HUDEP-2 (cell line): ENCODE measurements around the gene GCAT.

Source experiments
- DNase-seq, 76 experiments: peaks; one replicate each; lab custom pipeline; 2025; ENCODE audit not compliant: unreplicated experiment in 76 of 76; lab: John Stamatoyannopoulos, UW

The GCAT gene

GRCh38 chr22:37831472-37831871 is 23.7 kb downstream of the GCAT start:
- DNase-seq = no peak

DNA sequence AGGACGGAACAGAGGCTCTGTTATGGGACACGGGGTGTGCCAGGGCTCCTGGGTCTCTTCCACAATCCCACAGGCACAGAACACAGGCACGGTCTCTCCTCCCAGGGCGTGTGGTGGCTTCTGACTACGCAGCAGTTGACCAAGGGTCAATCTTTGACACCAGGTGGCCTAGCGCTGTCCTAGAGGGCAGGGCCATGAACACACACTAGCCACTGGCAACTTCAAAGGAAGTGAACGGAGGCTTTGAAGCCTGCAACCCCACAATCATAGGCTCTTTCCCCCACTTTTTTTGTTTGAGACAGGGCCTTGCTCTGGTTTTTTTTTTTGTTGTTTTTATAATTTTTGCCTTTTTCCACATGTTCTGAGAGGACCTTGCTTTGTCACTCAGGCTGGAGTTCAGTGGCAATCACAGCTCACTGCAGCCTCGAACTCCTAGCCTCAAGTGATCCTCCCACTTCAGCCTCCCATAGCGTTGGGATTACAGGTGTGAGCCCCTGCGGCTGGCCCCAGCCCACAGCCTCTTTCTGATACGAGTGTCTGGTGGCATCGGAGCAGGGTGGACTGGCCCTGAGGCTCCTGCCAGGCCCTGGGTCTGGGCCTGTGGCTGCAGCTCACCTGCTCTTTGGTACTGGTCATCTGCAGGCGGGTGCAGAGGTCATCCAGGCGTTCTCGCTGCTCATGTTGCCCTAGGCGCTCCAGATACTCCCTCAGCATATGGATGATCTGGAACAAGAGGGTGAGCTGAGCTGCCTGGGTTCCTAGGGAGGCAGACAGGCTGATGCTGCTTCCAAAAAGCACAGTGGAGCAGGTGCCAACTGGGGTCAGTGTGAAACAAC is 24.5 kb downstream of the GCAT start:
- DNase-seq = no peak

DNA sequence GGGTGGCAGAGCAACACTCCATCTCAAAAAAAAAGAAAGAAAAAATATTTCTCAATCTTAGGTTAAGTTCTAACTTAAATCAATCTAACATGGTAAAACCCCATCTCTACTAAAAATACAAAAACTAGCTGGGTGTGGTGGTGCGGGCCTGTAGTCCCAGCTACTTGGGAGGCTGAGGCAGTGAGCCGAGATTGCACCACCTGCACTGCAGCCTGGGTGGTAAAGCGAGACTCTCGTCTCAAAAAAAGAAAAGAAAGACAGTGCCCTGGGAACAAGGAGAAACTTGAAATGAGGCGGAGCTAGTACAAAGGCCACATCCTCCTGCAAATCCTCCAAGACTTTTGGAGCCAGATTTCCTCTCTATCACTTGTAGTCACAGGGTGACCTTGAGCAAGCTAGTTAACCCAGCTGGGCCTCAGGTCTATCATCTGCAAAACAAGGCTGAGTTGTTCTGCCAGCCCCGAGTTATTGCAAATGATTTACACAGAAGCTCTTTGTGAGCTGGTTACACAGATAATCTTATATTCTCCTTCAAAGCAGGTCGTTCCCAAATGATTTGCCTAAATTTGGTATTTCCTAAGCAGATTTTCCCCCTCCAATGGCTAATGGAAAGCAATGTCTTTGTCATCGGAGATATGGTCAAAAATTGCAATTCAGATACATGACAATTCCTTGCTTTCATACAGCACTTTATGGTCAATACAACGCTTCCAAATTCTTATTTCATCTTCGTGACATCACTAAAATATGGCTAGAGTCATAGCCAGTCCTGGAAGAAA is 34.5 kb downstream of the GCAT start:
- DNase-seq = no peak

DNA sequence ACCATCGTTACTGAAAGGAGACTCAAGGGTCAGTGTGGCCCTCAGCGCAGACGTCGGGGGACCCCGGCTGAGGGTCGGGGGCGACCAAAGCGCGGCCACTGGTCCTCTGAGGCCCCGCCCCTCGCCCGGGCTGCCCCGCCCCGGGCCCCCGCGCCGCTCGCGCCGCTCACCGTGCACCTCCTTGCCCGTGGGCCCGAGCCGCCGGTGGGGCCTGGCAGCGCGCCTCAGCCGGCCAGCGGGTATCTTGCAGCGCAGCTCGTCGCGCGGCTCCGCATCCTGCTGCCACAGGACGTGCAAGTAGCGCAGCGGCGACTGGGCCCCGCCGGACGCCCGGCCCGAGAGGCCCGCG is 36.0 kb downstream of the GCAT start:
- DNase-seq = peak in 34 of 76 experiments; percentile 2 to 65 (median 43)

DNA sequence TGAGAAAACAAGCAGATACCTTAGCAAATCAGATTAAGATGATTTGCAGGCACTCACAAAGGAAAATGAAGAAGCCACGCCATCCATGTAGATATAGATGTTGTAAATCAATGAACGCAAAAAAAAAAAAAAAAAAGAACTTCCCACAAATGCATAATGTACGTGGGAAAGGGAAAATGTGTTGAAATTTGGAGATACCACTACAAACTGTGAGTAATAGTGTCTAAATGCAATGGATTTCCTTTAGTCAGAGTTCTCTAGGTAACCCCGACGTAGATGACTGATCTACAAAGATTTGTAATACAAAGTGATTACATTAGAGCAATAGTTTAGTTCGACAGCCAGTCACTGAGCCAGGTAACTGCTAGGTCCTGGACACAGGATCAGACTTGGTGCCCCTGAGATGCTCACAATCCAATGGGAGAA is 37.2 kb downstream of the GCAT start:
- no peak for DNase-seq

DNA sequence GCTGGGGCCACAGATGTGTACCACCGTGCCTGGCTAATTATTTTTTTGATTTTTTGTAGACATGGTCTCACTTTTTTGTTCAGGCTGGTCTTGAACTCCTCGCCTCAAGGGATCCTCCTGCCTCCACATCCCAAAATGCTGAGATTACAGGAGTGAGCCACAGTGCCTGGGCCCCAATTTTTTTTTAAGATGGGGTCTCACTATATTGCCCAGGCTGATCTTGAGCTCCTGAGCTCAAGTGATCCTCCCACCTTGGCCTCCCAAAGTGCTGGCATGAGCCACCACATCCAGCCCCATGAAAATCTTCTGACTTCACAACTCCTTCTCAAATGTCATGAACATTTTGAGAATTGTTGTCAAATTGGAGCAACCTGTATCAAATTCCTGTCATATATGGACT is 38.7 kb downstream of the GCAT start:
- DNase-seq = no peak

- DNase-seq = no peak
These were observed 40.9 kb downstream of the GCAT start for GRCh38 chr22:37848587-37849088.

GRCh38 chr22:37849089-37849751 is 41.5 kb downstream of the GCAT start, which contains the start of gene EIF3L:
Gene EIF3L (plus strand): TSS chr22:37849419. CDS start chr22:37849450, 31 bp downstream.
- peak in 75 of 76 experiments; percentile 9 to 89 (median 77) for DNase-seq

- DNase-seq = no peak
These were observed 43.1 kb downstream of the GCAT start for GRCh38 chr22:37850801-37851200.

- DNase-seq = no peak
These were observed 44.7 kb downstream of the GCAT start for GRCh38 chr22:37852418-37852817.

GRCh38 chr22:37854946-37855345 is 47.2 kb downstream of the GCAT start:
- DNase-seq = no peak

DNA sequence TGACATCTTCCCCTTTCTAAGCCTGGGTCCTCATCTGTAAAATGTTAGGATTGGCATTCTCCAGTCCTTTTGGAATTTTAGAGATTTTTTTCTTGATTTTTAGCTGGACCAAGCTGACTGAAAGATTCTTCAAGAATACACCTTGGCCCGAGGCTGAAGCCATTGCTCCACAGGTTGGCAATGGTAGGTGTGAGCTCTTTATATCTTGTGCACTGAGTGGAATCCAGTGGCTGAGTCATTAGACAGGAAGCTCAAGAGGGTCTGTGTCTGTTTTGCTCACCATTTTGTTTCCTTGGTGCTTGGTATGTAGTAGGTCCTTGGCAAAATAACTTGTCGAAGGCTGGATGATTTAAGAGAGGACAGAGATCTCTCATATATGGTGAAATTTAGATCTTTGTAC is 47.7 kb downstream of the GCAT start:
- DNase-seq = no peak

DNA sequence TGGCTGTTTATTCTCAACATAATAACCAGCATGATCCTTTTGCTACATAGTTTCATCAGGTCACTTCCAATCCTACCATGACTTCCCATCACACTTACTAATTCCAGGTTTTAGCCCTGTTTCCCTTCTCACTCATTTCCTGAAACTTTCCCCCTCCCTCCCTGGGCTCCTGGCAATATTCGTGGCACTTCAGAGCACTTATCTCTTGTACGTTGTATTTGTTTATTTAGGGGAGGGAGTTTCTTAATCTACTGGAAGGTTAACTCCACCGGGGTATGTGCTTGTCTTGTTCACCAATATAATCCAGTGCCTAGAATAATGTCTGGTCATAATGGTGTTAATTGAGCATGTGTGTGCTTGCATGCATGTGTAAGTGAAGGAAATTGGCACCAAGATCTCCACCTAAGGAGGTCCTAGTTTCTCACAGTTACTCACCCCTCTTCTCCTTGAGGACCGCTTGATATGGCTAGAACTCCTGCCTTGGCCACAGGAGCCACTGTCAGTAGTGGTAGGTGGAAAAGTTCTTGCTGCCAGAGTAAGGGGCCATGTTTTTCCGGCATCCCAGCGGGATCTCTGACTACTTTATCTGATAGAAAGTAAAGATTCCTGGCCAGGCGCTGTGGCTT is 53.2 kb downstream of the GCAT start:
- DNase-seq = no peak

- DNase-seq = no peak
These were observed 55.0 kb downstream of the GCAT start for GRCh38 chr22:37862570-37863325.

DNA sequence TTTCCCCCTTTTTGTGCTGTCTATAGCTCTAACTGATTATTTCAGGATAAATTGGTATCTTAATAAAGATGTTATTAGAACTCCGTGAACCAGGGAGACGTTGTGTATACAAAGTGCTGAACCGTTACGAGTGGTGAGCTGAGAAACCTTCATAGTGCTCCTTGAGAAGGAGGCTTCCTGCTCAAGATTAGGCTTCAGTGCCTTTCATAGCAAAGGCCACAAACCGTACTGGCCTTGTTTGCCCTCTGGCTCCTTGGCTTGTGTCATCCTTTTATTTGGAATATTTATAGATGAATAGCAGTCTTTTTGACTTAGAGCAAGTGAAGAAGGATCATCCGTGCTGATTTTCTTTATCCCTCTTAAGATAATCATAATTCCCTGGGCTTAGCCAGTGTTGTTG is 57.8 kb downstream of the GCAT start:
- DNase-seq = no peak
